Astrocyte (in vitro differentiated cells and primary cell): ENCODE measurements around the gene PARM1. TPM values are rescaled to one million over a fixed set of nuclear protein-coding genes. Genes with fewer than 3 reads are reported as not detected.

Experiments
- DNase-seq: peaks from one replicate; pipeline ENCODE4 v3.0.0-alpha.2; 2010; ENCODE audit warnings: low read depth
- FAIRE-seq: peaks from 2 replicates; lab custom pipeline; 2011; peaks lifted over from hg19 to GRCh38; lab: Jason Lieb, UNC
- H2AFZ ChIP-seq: 2 replicates; pipeline ENCODE4 v1.6.0; 2012; ENCODE audit warnings: low read depth, low read length, inconsistent platforms
- H3K27ac ChIP-seq: 2 replicates; pipeline ENCODE4 v1.5.1; 2011; ENCODE audit warnings: low read depth, low read length, inconsistent platforms
- H3K27me3 ChIP-seq: 2 replicates; pipeline ENCODE4 v1.6.0; 2011; ENCODE audit warnings: low read length, inconsistent platforms; ENCODE audit not compliant: insufficient read depth
- H3K36me3 ChIP-seq: 2 replicates; pipeline ENCODE4 v1.5.1; 2011; ENCODE audit warnings: low read length, inconsistent platforms; ENCODE audit not compliant: insufficient read depth
- H3K4me1 ChIP-seq: 2 replicates; pipeline ENCODE4 v1.5.1; 2011; ENCODE audit warnings: low read length, inconsistent platforms; ENCODE audit not compliant: insufficient read depth
- H3K4me2 ChIP-seq: 2 replicates; pipeline ENCODE4 v1.6.0; 2012; ENCODE audit warnings: low read length, inconsistent platforms
- H3K4me3 ChIP-seq: 2 replicates; pipeline ENCODE4 v1.5.1; 2011; ENCODE audit warnings: low read depth, mild to moderate bottlenecking, low read length, inconsistent platforms; ENCODE audit not compliant: insufficient read depth
- H3K79me2 ChIP-seq: 2 replicates; pipeline ENCODE4 v1.6.0; 2012; ENCODE audit warnings: mild to moderate bottlenecking, low read length, inconsistent platforms; ENCODE audit not compliant: insufficient read depth
- H3K9ac ChIP-seq: 2 replicates; pipeline ENCODE4 v1.6.0; 2012; ENCODE audit warnings: mild to moderate bottlenecking, low read length, inconsistent platforms
- H3K9me3 ChIP-seq: 2 replicates; pipeline ENCODE4 v1.5.1; 2012; ENCODE audit warnings: low read depth, mild to moderate bottlenecking, low read length, inconsistent platforms; ENCODE audit not compliant: insufficient read depth
- H4K20me1 ChIP-seq: 2 replicates; pipeline ENCODE4 v1.6.0; 2012; ENCODE audit warnings: low read length, inconsistent platforms; ENCODE audit not compliant: insufficient read depth
- H3K27ac Mint-ChIP-seq: one replicate; pipeline ENCODE4 v1.8.0; 2021; ENCODE audit warnings: mild to moderate bottlenecking, mixed read lengths; ENCODE audit not compliant: unreplicated experiment
- H3K27me3 Mint-ChIP-seq: one replicate; pipeline ENCODE4 v1.8.0; 2021; ENCODE audit warnings: low read depth, mixed read lengths; ENCODE audit not compliant: unreplicated experiment
- H3K36me3 Mint-ChIP-seq: one replicate; pipeline ENCODE4 v1.8.0; 2021; ENCODE audit warnings: low read depth, mixed read lengths; ENCODE audit not compliant: unreplicated experiment
- H3K4me1 Mint-ChIP-seq: one replicate; pipeline ENCODE4 v1.8.0; 2021; ENCODE audit warnings: low read depth, mixed read lengths; ENCODE audit not compliant: unreplicated experiment
- H3K4me3 Mint-ChIP-seq: one replicate; pipeline ENCODE4 v1.8.0; 2021; ENCODE audit warnings: mild to moderate bottlenecking, moderate library complexity, mixed read lengths; ENCODE audit not compliant: unreplicated experiment
- H3K9me3 Mint-ChIP-seq: one replicate; pipeline ENCODE4 v1.8.0; 2021; ENCODE audit warnings: mild to moderate bottlenecking, mixed read lengths; ENCODE audit not compliant: unreplicated experiment
- CTCF ChIP-seq: IDR thresholded peaks from 2 replicates; pipeline ENCODE4 v1.5.1; 2011; ENCODE audit warnings: low read depth, mild to moderate bottlenecking, inconsistent platforms, low read length, moderate library complexity; ENCODE audit not compliant: insufficient read depth
- EZH2 ChIP-seq: IDR thresholded peaks from 2 replicates; pipeline ENCODE4 v1.6.1; 2012; ENCODE audit warnings: mild to moderate bottlenecking, low read length, inconsistent platforms; ENCODE audit not compliant: insufficient read depth
- total RNA-seq: library from RNA; stranded (reverse); gene quantifications from 2 replicates; pipeline ENCODE4 v1.2.1, GENCODE V29; 2021

Gene PARM1
- total RNA-seq, 1 donor from 2014 or later: 1.2 TPM

GRCh38 chr4:74890341-74890740 is 42.6 kb upstream of the PARM1 start:
- Histone ChIP-seq H3K27me3 (no peaks in the 10 kb centered on the region), H3K9me3 (peaks cover 3% of the 10 kb centered on the region), H4K20me1 (no peaks in the 10 kb centered on the region), H3K4me3 (no peak overlapping the region), H3K9ac (no peak overlapping the region), H3K79me2 (no peaks in the 10 kb centered on the region), H2AFZ (no peak overlapping the region), H3K4me2 (no peak overlapping the region), H3K36me3 (no peaks in the 10 kb centered on the region), H3K4me1 (no peaks in the 10 kb centered on the region), H3K27ac (no peak overlapping the region)
- Mint-ChIP-seq H3K36me3 (no peaks in the 10 kb centered on the region), H3K27ac (no peak overlapping the region), H3K4me1 (peaks cover 11% of the 10 kb centered on the region), H3K4me3 (no peak overlapping the region), H3K9me3 (peaks cover 7% of the 10 kb centered on the region), H3K27me3 (no peaks in the 10 kb centered on the region)
- TF ChIP-seq EZH2 (no peak), CTCF (no peak)
- FAIRE-seq (no peak), DNase-seq (no peak)

GRCh38 chr4:74891037-74891436 is 41.9 kb upstream of the PARM1 start:
- Mint-ChIP-seq H3K9me3 (peaks cover 7% of the 10 kb centered on the region), H3K27me3 (no peaks in the 10 kb centered on the region), H3K36me3 (no peaks in the 10 kb centered on the region), H3K4me1 (peaks cover 6% of the 10 kb centered on the region), H3K27ac (no peak overlapping the region), H3K4me3 (no peak overlapping the region)
- H3K9me3 ChIP-seq: peaks cover 3% of the 10 kb centered on the region
- H3K9ac ChIP-seq: no peak overlapping the region
- H3K27me3 ChIP-seq: no peaks in the 10 kb centered on the region
- no peak overlapping the region for H2AFZ ChIP-seq
- H3K4me2 ChIP-seq: no peak overlapping the region
- no peaks in the 10 kb centered on the region for H3K79me2 ChIP-seq
- no peak overlapping the region for H3K4me3 ChIP-seq
- H3K27ac ChIP-seq: no peak overlapping the region
- no peak for DNase-seq
- FAIRE-seq: no peak
- no peak for TF ChIP-seq CTCF
- no peak for TF ChIP-seq EZH2
- no peaks in the 10 kb centered on the region for H3K36me3 ChIP-seq
- no peaks in the 10 kb centered on the region for H4K20me1 ChIP-seq
- H3K4me1 ChIP-seq: no peaks in the 10 kb centered on the region

GRCh38 chr4:74893171-74893570 is 39.7 kb upstream of the PARM1 start:
- H3K4me1 Mint-ChIP-seq: no peaks in the 10 kb centered on the region
- Histone ChIP-seq H3K9me3 (no peaks in the 10 kb centered on the region), H4K20me1 (no peaks in the 10 kb centered on the region), H2AFZ (no peak overlapping the region), H3K4me3 (no peak overlapping the region), H3K9ac (no peak overlapping the region), H3K27me3 (no peaks in the 10 kb centered on the region), H3K4me1 (no peaks in the 10 kb centered on the region), H3K79me2 (no peaks in the 10 kb centered on the region), H3K36me3 (no peaks in the 10 kb centered on the region), H3K27ac (no peak overlapping the region), H3K4me2 (no peak overlapping the region)
- DNase-seq (no peak), FAIRE-seq (no peak)
- H3K9me3 Mint-ChIP-seq: no peaks in the 10 kb centered on the region
- H3K27ac Mint-ChIP-seq: no peak overlapping the region
- no peaks in the 10 kb centered on the region for H3K36me3 Mint-ChIP-seq
- H3K4me3 Mint-ChIP-seq: no peak overlapping the region
- no peak for TF ChIP-seq EZH2
- no peak for TF ChIP-seq CTCF
- H3K27me3 Mint-ChIP-seq: no peaks in the 10 kb centered on the region
